Upper lobe of left lung (tissue), 6 donors: Measurements from ENCODE around the gene MS4A6A. TPM values are rescaled to one million over a fixed set of nuclear protein-coding genes. Genes with fewer than 3 reads are reported as not detected.
"Not testable (repeated sequence)": the region's sequence is repeated elsewhere in the genome, so short reads cannot be mapped to it uniquely, and the experiment has no call there.

ENCODE experiments used
- ATAC-seq, 2 donors: fragments of 200-7000 bp; cut with Tn5 transposase; one replicate each; pipeline ENCODE4 v1.9.1; 2022; ENCODE audit warnings: mild to moderate bottlenecking in 2 of 2, moderate library complexity in 2 of 2; ENCODE audit not compliant: low FRiP score in 2 of 2
- DNase-seq, 2 donors: peaks; one replicate each; pipeline ENCODE4 v3.0.0-alpha.2; 2019 to 2020
- H3K27ac ChIP-seq, 4 donors: fragments of 200-600 bp; sonication (generic); one replicate each; pipeline ENCODE4 v1.5.1; 2016 to 2019
- H3K27me3 ChIP-seq, 4 donors: fragments of 200-600 bp; sonication (generic); one replicate each; pipeline ENCODE4 v1.5.1; 2017 to 2019
- H3K36me3 ChIP-seq, 4 donors: fragments of 200-600 bp; sonication (generic); one replicate each; pipeline ENCODE4 v1.5.1; 2016 to 2019
- H3K4me1 ChIP-seq, 4 donors: fragments of 200-600 bp; sonication (generic); one replicate each; pipeline ENCODE4 v1.5.1; 2018 to 2019
- H3K4me3 ChIP-seq, 4 donors: fragments of 200-600 bp; sonication (generic); one replicate each; pipeline ENCODE4 v1.5.1; 2017 to 2019; ENCODE audit warnings: mild to moderate bottlenecking in 2 of 4, moderate library complexity in 1 of 4
- H3K9me3 ChIP-seq, 4 donors: fragments of 200-600 bp; sonication (generic); one replicate each; pipeline ENCODE4 v1.5.1; 2018 to 2019
- EP300 ChIP-seq, 4 donors: sonication (generic); formaldehyde crosslinking; IDR thresholded peaks; one replicate each; pipeline ENCODE4 v1.5.1; 2017; ENCODE audit warnings: antibody characterized with exemption in 4 of 4, control low read depth in 2 of 4
- POLR2A ChIP-seq, 4 donors: fragments of 450-650 bp; IDR thresholded peaks; one replicate each; pipeline ENCODE4 v1.5.1; 2016 to 2017; ENCODE audit warnings: antibody characterized with exemption in 4 of 4, mild to moderate bottlenecking in 2 of 4
- POLR2AphosphoS5 ChIP-seq, 2 donors: sonication (generic); formaldehyde crosslinking; IDR thresholded peaks; one replicate each; pipeline ENCODE4 v1.5.1; 2017; ENCODE audit warnings: antibody characterized with exemption in 2 of 2
- WGBS, 2 donors: methylation state at CpG; one replicate each; pipeline ENCODE4 v1.1.5; 2017 to 2018; 5-methylcytosine and 5-hydroxymethylcytosine counted together
- total RNA-seq, 6 donors: library from RNA; depleted of rRNA in 4 of 6; stranded (reverse); fragments of >200 nt in 4 of 6; gene quantifications; one replicate each; pipeline versions ENCODE4 v1.1.0 to v1.2.1, GENCODE V29; 2016 to 2021
- TF ChIP-seq, protein P1 (sequence below), 6 experiments: fragments of 450-650 bp in 4 of 6; fragments of 200-600 bp in 2 of 6; sonication (generic) in 2 of 6; IDR thresholded peaks; one replicate each; pipeline ENCODE4 v1.5.1; 2016 to 2019; ENCODE audit warnings: antibody characterized with exemption in 6 of 6
- donor health status: DM: no; HTN: no; CAD: no; lungs with moderate emphysema.
- donor health status: DM: no; HTN: yes; CAD: no; lungs with severe emphysema.

Gene MS4A6A
- total RNA-seq, 6 donors from 2014 or later: 21.4 to 156 (median 97.0) TPM

DNA sequence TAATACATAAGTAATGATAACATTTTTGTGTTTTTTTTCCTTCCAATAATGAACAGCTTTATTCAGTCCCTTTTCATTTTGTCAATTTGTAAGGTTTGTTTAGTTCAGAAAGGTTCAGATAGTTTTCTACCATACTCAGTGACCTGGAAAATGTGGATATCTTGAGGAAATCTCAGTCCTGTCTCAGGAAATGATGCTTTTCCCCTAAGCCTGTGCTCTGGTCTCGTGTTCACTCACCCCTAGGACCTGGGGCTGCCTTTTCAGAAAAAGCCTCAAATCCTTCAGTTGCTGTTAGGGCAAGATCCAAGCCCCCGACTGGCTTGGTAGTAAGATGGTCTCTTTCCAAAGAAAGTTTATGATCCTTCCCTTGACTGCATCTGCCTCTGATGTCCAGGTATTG is 21.8 kb downstream of the MS4A6A start:
- no peak for DNase-seq
- H3K36me3 ChIP-seq: no peaks in the 10 kb centered on the region
- 48 to 73% methylated on average over 2 of the region's 2 CpGs for WGBS, 2 donors
- H3K9me3 ChIP-seq: no peaks in the 10 kb centered on the region
- no peaks in the 10 kb centered on the region for H3K4me1 ChIP-seq
- H3K4me3 ChIP-seq: no peak overlapping the region
- no peak for ATAC-seq
- no peak overlapping the region for H3K27ac ChIP-seq
- no peak for TF ChIP-seq POLR2A (IDR thresholded peaks at IDR 0.05)
- TF ChIP-seq POLR2AphosphoS5 (IDR thresholded peaks at IDR 0.05): no peak
- TF ChIP-seq, protein P1, sequence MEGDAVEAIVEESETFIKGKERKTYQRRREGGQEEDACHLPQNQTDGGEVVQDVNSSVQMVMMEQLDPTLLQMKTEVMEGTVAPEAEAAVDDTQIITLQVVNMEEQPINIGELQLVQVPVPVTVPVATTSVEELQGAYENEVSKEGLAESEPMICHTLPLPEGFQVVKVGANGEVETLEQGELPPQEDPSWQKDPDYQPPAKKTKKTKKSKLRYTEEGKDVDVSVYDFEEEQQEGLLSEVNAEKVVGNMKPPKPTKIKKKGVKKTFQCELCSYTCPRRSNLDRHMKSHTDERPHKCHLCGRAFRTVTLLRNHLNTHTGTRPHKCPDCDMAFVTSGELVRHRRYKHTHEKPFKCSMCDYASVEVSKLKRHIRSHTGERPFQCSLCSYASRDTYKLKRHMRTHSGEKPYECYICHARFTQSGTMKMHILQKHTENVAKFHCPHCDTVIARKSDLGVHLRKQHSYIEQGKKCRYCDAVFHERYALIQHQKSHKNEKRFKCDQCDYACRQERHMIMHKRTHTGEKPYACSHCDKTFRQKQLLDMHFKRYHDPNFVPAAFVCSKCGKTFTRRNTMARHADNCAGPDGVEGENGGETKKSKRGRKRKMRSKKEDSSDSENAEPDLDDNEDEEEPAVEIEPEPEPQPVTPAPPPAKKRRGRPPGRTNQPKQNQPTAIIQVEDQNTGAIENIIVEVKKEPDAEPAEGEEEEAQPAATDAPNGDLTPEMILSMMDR (IDR thresholded peaks at IDR 0.05): no peak
- TF ChIP-seq EP300 (IDR thresholded peaks at IDR 0.05): no peak
- no peaks in the 10 kb centered on the region for H3K27me3 ChIP-seq

DNA sequence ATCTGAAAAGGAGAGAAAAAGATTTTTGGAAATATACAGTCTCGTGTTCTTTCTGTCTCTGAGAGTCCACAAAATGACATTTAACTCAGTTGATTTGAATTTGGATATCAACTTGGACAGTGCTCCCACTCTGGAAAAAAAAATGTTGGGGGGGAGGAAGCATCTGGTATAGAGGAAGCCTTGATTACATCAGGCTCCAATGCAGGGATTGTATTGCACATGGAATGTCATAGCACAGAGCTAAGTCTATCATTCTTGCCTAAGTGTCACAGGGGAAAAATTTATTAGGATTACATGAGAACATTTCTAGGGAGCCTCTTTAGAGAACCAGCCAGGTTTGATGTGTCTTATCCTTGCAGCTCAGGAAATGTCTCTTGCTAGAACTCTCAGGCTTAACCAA is 23.0 kb downstream of the MS4A6A start:
- no peak for ATAC-seq
- no peak for DNase-seq
- TF ChIP-seq POLR2A (IDR thresholded peaks at IDR 0.05): no peak
- TF ChIP-seq, protein P1 (IDR thresholded peaks at IDR 0.05): no peak
- TF ChIP-seq POLR2AphosphoS5 (IDR thresholded peaks at IDR 0.05): no peak
- TF ChIP-seq EP300 (IDR thresholded peaks at IDR 0.05): no peak
- Histone ChIP-seq H3K36me3 (no peaks in the 10 kb centered on the region), H3K9me3 (no peaks in the 10 kb centered on the region), H3K4me1 (no peaks in the 10 kb centered on the region), H3K27me3 (no peaks in the 10 kb centered on the region), H3K4me3 (no peak overlapping the region), H3K27ac (no peak overlapping the region)
- 63 to 74% methylated on average over 1 of the region's 1 CpG for WGBS, 2 donors

DNA sequence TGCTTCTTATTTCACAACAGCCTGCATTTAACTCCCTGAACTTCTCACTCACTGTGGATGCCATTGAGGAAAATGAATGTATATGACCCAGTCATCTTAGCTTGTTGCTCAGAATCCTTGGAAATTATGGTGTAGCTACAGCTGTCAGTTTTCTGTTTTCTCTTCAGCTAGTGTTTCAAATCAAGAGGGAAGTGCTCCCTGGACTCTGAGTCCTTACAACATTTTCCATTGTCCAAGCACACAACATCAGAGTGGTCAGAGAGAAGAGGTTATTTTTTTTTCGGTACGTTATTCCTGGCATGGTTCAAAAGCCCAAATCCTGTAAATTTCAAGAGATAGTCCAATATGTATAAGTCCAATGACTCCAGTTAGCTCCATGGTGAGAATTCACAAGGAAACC is 23.6 kb downstream of the MS4A6A start:
- 55 to 81% methylated on average over 2 of the region's 2 CpGs for WGBS, 2 donors
- Histone ChIP-seq H3K36me3 (no peaks in the 10 kb centered on the region), H3K27ac (no peak overlapping the region), H3K27me3 (no peaks in the 10 kb centered on the region), H3K4me3 (no peak overlapping the region), H3K4me1 (no peaks in the 10 kb centered on the region), H3K9me3 (no peaks in the 10 kb centered on the region)
- TF ChIP-seq EP300 (IDR thresholded peaks at IDR 0.05) (no peak), POLR2A (IDR thresholded peaks at IDR 0.05) (no peak), POLR2AphosphoS5 (IDR thresholded peaks at IDR 0.05) (no peak)
- TF ChIP-seq, protein P1 (IDR thresholded peaks at IDR 0.05): no peak
- DNase-seq (no peak), ATAC-seq (no peak)

DNA sequence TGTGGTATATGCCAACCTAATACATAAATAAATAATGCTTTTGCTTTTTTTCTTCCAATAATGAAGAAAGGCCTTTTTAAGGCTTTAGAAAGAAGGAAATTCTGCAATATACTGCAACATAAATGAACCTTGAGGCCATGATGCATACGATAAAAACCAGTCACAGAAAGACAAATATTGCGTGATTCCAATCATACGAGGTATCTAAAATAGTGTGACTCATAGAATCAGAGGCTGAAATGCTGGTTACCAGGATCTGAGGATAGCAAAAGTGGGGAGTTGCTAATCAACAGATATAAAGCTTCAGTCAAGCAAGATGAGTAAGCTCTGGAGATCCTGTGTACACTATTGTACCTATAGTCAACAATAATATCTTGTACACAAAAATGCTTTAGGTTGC is 24.2 kb downstream of the MS4A6A start:
- 71 to 88% methylated on average over 3 of the region's 3 CpGs for WGBS, 2 donors
- TF ChIP-seq EP300 (IDR thresholded peaks at IDR 0.05) (no peak), POLR2AphosphoS5 (IDR thresholded peaks at IDR 0.05) (no peak), POLR2A (IDR thresholded peaks at IDR 0.05) (no peak)
- TF ChIP-seq, protein P1 (IDR thresholded peaks at IDR 0.05): no peak

DNA sequence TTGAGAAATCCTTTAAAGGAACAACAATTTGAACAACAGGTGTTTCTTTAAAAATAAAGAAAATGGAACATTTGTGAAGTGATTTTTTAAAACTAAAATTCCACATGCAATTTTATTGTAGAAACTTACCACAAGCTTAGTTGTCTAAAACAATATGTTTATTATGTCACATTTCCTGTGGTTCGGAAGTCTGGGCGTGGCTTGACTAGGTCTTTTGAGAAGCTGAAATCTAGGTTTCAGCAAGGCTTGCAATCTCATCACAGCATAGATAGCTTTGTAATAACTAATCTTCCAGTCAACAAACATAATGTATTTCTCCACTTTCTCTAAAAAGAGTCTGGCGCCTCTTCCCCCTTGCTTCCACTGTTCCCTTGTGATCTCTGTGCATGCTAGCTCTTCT is 27.0 kb downstream of the MS4A6A start:
- H3K36me3 ChIP-seq: no peaks in the 10 kb centered on the region
- H3K9me3 ChIP-seq: no peaks in the 10 kb centered on the region
- TF ChIP-seq EP300 (IDR thresholded peaks at IDR 0.05): no peak
- TF ChIP-seq POLR2AphosphoS5 (IDR thresholded peaks at IDR 0.05): no peak
- WGBS, 2 donors: 49 to 65% methylated on average over 3 of the region's 3 CpGs
- DNase-seq (no peak), ATAC-seq (no peak)
- H3K4me3 ChIP-seq: no peak overlapping the region
- H3K4me1 ChIP-seq: no peaks in the 10 kb centered on the region
- H3K27me3 ChIP-seq: no peaks in the 10 kb centered on the region
- no peak overlapping the region for H3K27ac ChIP-seq

More for the DNA sequence above, 24.2 kb downstream of the MS4A6A start:
- DNase-seq: no peak
- Histone ChIP-seq H3K27me3 (no peaks in the 10 kb centered on the region), H3K4me1 (no peaks in the 10 kb centered on the region), H3K9me3 (no peaks in the 10 kb centered on the region), H3K36me3 (no peaks in the 10 kb centered on the region), H3K27ac (no peak overlapping the region), H3K4me3 (no peak overlapping the region)
- ATAC-seq: no peak

DNA sequence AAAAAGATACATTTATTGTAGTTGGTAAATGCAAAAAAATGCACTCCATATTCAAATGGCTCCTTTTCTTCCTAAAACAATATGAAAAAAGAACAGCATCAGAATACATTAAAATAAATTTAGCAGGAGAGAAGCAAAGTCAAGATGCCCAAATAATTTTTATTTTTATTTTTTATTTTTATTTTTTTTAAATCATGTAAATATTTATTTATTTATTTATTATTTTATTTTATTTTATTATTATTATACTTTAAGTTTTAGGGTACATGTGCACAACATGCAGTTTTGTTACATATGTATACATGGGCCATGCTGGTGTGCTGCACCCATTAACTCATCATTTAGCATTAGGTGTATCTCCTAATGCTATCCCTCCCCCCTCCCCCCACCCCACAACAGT is 30.2 kb downstream of the MS4A6A start:
- H3K4me3 ChIP-seq, H3K27ac ChIP-seq, ATAC-seq, H3K36me3 ChIP-seq, DNase-seq, H3K4me1 ChIP-seq, H3K27me3 ChIP-seq, H3K9me3 ChIP-seq: not testable (repeated sequence)
